ENCODE measurements around the gene SMIM43.

- TF ChIP-seq GATA2 (IDR thresholded peaks at IDR 0.05; ENCODE audit: low read depth, low read length) (no peak), GATA3 (IDR thresholded peaks at IDR 0.05; ENCODE audit: low read depth, low read length) (no peak)
Observed at GRCh38 chr4:121742794-121743193, 22.2 kb downstream of the SMIM43 start.

Measured in SH-SY5Y (cell line).